HG03196 (cell line): ENCODE measurements around the gene NUBP2.
A peak's percentile ranks its signal among the peaks of the same experiment; 100 is the strongest.

Experiments
- ATAC-seq: cut with Tn5 transposase; IDR thresholded peaks from one replicate; pipeline ENCODE4 v1.9.1; 2021; ENCODE audit not compliant: unreplicated experiment

Gene NUBP2

DNA sequence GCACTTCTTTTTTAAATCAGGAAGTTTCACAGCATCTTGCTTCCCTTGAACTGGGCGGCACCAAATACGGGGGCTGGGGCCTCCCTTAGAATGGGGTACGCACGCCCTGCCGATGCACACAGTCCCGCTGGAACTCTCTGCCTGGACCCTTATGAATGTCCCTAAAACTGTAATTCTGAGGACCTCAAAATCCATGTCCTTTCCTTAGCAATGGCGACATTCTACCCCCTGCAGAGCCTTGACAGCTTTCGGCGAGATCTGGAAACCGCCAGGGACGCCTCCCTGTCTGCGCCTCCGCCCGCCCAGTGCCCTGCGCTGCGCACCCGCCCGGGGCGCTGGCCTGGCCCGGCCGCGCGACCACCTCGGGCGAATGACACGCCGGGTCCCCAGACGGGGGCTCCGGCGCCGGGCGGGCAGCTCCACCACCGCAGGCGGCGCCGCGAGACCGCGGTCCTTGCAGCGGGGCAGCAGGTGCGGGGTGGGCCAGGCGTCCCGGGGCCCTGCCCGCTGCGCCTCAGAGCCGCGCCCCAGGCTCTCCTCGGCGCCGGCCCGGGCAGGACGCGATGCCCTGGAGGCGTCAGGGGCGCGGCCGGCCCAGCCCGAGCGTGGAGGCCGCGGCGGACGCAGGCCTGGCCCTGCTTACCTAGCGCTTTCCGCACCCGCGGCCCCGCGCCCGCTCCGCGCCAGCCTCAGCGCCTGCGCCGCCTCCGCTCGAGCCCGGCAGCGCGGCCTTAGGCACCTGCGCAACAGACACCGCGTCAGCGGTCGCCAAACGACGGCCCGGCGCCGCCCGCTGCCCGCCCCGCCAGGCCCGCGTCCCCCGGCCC is 43.3 kb downstream of the NUBP2 start:
- ATAC-seq: peak; percentile 44

DNA sequence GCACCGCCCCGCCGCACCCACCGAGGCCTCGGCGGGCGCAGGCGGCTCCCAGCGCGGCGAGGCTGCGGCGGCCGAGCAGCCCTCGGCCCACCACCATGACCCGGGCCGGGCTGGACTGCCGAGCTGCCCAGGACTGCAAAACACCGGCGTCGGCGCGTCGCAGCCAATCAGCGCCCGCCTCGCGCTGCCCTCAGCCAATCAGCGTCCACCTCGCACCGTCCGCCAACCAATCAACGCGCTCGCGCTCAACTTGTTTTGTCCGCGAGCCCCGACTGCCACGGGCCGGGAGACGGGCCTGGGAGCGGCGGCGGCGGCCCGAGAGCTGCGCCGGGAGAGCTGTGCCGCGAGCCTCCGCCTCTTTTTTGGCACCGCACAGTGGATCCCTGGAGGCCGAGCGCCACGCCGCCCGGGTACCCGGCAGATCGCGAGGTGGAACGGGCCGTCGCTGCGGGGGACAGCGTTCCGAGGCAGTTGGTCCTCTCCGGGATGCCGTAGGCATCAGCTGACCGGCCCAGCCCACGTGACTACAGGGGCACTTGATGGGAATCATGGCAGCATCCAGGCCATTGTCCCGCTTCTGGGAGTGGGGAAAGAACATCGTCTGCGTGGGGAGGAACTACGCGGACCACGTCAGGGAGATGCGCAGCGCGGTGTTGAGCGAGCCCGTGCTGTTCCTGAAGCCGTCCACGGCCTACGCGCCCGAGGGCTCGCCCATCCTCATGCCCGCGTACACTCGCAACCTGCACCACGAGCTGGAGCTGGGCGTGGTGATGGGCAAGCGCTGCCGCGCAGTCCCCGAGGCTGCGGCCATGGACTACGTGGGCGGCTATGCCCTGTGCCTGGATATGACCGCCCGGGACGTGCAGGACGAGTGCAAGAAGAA is 44.2 kb downstream of the NUBP2 start, which contains the start of the genes FAHD1 and HAGH:
TSS of gene FAHD1 (plus strand) at position 516 of the 883 bp plus-strand sequence. CDS start at position 549, 33 bp downstream.
TSS of gene HAGH (minus strand) at position 135 of the 883 bp plus-strand sequence. CDS start at position 97, 38 bp downstream.
- peak; percentile 76 for ATAC-seq

DNA sequence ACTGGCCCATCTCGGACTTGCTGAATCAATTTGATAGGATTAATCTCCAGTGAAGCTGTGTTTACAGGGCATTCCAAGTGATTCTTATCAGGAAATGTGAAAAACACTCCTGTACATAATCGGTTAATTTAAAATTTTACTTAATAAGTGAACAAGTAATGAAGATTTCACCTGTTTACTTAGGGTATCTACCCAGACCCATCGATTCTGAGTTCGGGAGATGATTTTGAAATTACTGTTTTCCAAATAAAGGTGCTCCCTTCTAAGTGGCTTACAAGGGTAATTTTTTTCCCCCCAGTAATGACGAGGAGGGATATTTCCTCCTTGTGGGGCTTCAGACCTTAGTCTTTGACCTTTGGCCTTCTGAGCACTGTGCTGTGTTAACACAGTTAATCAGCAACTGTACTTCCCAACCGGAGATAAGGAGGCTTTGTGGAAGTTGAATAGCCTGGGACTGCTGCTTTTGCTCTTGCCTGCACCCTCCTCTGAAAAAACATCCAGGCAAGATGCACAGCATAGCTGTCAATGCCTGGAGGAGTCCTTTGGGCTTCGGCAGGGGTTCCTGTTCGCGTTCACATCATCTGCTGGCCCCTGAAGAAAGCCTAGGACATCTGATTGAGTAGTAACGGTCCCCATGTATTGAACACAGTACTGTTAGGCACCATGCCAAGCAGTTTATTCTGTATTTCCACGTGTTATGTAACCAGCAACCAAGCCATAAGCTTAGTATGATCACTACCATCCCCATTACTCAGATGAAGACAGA is 46.1 kb downstream of the NUBP2 start:
- no peak for ATAC-seq

DNA sequence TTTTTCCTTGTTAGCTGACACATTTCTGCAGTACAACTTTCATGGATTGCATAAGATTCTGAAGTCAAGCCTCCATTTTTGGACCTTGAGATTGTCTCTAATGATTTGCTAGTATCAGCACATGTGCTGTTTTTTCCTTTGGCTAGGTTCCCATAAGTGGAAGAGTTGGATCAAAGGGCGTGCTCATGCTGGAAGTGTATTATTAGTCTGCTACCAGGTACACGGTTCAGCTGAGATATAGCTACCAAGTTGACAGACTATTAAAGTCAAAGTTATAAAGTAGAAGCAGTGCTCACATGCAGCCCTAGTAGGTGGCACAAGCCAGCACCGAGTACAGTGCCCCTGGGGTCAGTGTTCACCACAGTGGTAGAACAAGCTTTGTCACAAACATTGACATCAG is 47.5 kb downstream of the NUBP2 start:
- no peak for ATAC-seq

DNA sequence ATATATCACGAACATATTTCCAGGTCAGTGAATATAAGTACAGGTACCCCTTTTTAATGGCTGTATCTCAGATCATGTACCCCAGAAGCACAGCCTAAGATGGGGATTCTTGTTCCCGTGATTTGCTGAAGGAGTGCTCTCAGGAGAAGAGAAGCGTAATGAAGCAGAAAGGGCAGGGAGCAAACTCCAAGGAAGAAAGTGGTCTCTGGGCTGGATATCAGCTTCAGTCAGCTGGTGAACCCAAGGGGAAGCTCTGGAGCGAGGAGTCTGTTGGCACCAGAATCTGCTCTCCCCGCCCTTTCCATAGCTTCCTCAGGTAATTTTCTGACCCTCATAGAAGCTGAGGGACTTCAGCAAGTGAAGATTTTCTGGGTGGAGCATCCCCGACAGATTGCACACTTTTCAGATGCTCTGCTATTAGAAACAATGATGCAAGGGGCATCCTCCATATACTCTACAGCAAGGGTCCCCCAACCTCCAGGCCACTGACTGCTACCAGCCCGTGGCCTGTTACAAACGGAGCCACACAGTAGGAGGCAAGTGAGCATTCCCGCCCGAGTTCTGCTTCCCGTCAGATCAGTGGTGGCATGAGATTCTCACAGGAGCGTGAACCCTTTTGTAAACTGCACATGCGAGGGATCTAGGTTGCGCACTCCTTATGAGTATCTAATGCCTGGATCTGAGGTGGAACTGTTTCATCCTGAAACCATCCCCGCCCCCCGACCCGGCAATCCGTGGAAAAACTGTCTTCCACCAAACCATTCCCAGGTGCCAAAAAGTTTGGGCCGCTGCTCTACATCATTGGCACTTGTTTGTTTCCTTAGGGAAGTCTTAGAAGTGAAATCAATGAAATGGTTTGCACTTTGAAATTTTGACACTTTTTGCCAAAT is 48.7 kb downstream of the NUBP2 start:
- ATAC-seq: no peak

DNA sequence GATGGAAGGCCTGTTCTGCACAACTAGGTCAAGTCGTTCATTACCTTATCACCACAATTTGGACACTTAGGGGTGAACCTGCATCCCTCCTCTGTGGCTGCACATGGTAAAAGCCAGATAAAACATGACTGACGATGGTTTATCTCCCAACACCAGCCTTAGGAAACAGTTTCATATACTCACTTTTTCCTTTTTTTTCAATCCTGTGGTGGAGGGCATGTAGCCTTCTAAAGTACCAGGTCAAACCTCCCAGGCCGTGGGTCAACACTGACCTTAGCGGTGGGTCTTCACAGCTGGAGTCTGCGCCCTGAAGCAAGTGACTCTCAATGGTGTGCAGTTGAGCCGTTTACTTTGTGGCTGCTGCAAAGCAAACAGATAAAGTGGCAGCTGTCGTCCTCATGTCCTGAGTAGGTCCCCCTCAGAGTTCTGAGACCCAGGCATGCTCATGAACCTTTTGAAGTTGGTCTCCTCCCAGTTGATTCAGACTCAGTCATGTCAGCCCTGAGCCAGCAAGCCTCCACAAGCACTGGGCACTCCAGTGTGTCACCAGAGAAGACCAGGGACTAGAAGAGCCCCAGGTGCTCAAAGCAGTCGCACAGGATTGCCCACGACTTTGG is 50.2 kb downstream of the NUBP2 start:
- no peak for ATAC-seq

DNA sequence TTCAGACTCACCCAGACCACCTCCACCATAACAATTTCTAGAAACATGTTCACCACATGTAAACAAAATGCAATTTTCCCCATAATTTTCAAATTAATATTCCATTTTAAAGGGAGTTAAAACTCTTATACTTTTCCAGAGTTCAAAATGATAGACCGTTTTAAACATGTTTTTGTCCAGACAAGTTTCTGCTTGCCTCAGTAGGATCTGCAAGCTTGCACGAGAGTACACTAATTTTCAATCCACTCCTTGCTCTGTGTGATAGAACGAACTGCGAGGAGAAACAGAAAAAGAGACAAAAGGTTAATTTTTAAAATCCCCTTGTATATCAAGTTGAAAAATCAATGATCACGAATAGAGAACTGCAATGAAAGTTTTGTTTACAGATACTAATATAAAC is 51.3 kb downstream of the NUBP2 start:
- ATAC-seq: no peak
